NB4 (cell line): ENCODE data around the gene TCF3.

Experiments
- DNase-seq: peaks from one replicate; pipeline ENCODE4 v3.0.0; 2010; ENCODE audit warnings: low read depth
- H3K4me3 ChIP-seq: one replicate; pipeline ENCODE4 v1.5.1; 2011; ENCODE audit warnings: mild to moderate bottlenecking, low read depth, low read length, moderate library complexity
- CTCF ChIP-seq: IDR thresholded peaks from one replicate; pipeline ENCODE4 v1.5.1; 2012; ENCODE audit warnings: low read depth, low read length
- MYC ChIP-seq: IDR thresholded peaks from 2 replicates; pipeline ENCODE4 v1.6.1; 2011; ENCODE audit warnings: low read depth, low read length
- POLR2A ChIP-seq: IDR thresholded peaks from 2 replicates; pipeline ENCODE4 v1.6.1; 2011; ENCODE audit warnings: mild to moderate bottlenecking; ENCODE audit not compliant: insufficient read length; ENCODE audit errors: extremely low read depth
- TF ChIP-seq, protein P1 (sequence below): IDR thresholded peaks from 2 replicates; pipeline ENCODE4 v1.6.1; 2011; ENCODE audit warnings: low read depth, low read length

TCF3 gene

DNA sequence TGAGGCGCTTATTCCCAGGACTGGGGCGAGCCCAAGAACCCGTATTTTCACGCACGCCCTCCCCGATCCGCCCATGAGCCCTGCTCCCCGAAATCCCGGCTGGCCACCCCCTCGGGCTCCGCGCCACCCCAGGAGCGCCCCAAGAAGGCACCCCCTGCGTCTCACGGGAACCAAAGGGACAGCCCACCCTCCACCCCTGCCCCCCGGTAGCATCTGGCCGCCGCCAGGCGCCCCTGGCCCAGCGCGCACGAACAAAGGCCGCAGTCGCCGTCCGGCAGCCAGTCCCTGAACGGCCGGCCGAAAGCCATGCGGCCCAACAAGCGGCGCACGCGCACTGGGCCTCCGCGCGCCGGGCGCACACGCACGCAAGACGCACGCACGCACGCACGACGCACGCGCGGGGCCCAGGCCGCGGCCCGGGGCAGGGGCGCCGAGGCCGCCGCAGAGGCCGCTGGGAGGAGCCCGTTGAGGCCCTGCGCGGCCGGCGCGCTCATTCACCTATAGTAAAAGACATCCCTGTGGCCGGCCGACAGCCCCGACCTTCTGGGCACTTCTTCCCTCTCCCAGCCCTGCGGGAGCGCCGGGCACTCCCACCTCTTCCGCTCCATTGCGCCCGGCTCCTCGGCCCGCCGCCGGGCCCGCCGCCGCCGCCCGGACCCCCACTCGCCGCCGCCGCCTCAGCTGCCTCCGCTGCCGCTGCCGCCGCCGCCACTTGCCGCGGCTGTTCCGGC is 60.2 kb downstream of the TCF3 start:
- DNase-seq, result peak; percentile 84
- H3K4me3 ChIP-seq, result peak overlapping the region; percentile 92
- peak; percentile 72 for TF ChIP-seq POLR2A
- TF ChIP-seq MYC, result peak; percentile 97
- no peak for TF ChIP-seq CTCF
- TF ChIP-seq, protein P1, sequence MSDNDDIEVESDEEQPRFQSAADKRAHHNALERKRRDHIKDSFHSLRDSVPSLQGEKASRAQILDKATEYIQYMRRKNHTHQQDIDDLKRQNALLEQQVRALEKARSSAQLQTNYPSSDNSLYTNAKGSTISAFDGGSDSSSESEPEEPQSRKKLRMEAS, result peak; percentile 89

DNA sequence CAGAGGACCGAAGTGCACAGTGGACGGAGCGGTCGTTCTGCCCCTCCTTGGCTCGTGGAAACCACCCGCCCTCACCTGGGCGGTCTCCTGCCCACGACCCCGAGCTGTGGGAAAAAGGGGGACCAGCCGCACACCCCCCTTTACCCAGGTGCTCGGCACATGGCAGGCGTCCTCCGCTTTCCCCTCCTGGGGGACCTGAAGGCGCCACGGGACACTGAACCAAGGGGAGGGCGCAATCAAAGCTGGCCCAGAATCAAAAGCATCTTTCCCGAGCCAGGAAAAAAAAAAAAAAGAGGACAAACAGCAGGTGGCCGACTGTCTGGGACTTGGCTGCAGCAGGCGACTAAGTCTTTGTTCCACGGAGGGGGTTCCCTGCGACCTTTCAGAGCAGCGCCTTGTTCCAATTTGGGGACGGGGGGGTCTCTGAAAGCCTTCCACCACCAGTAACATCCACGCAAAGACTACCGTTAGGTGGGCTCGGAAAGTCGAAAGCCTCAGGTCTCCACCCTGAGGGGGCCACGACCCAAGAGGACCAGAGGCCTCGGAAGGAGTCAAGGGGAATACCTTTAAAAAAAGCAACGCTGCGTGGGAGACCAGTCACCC is 60.9 kb downstream of the TCF3 start:
- DNase-seq, result no peak
- peak; percentile 40; the same call in 1 of the 2 replicates for TF ChIP-seq MYC
- TF ChIP-seq, protein P1, result no peak

DNA sequence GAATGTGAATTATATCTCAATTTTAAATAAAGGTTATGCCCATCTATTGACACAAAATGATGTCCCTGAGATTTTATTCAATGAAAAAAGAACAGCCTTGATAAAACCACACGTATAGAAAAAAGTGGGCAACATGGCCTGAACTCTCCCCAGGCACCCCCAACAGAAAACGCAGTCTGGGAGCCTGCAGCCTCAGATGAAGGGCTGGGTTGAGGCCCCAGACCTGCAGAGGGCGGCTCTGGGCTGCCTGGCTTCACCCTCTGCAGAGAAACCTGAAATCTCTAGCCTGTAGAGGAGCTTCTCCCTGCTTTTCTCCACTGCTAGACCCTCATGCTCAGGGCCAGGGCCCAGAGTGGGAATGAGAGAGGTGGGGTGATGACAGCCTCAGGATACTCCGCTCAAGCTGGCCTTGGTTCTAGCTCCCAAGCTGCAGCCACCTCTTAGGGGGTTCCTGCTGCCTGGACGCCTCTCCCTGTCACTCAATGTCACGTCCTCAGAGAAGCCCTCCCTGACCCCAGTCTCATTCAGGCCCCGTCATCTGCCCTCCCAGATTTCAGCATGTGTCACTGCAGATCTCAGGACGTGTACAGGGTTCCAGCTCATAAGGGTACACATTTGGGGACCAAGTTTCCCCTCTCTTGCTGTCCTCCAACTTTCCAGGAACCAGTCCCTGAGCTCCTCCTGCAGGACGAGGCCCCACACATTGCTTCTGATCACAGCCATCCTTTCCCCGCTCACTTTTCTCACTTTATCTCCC is 61.6 kb downstream of the TCF3 start:
- TF ChIP-seq CTCF, result peak; percentile 18
- TF ChIP-seq, protein P1, result no peak
- DNase-seq, result peak; percentile 58
- peak overlapping the region; percentile 92 for H3K4me3 ChIP-seq

More for the DNA sequence above, 60.9 kb downstream of the TCF3 start:
- H3K4me3 ChIP-seq, result peak overlapping the region; percentile 92

DNA sequence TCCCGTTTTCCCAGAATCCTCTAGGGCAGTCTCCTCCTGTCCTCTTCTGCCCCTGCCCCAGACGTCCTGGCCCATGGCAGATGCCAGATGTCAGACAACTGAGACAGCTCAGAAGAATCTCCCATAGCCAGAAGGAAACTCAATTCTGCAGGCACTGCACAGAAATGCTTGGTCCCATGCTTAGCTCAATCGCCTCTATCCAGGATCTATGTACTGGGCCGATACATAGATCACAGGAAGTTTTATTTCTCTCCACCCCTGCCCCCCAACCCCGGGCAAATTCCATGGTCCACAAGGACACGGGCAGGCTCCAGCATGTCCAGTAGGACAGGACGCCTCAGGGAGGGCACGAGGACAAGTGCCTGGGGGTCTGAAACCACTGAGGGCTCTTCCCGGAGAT is 64.5 kb downstream of the TCF3 start:
- TF ChIP-seq POLR2A (no peak), CTCF (no peak), MYC (no peak)
- TF ChIP-seq, protein P1, result no peak
- H3K4me3 ChIP-seq, result no peak overlapping the region
- DNase-seq, result no peak

GRCh38 chr19:1585243-1585580 is 67.2 kb downstream of the TCF3 start:
- TF ChIP-seq, protein P1, result no peak
- TF ChIP-seq POLR2A (no peak), CTCF (no peak), MYC (no peak)
- H3K4me3 ChIP-seq, result no peak overlapping the region
- DNase-seq, result no peak
